DOHH2 (cell line): ENCODE results near the gene KIAA1958.

Source experiments
- H3F3A ChIP-seq: fragments of 200-600 bp; sonication (generic), shearing (Covaris generic); 2 replicates; pipeline ENCODE4 v1.6.0; 2016; ENCODE audit warnings: antibody characterized with exemption, mild to moderate bottlenecking; ENCODE audit not compliant: control insufficient read depth, insufficient read depth
- H3K27ac ChIP-seq: fragments of 200-600 bp; sonication (generic); 2 replicates; pipeline ENCODE4 v1.5.1; 2014; ENCODE audit warnings: low read depth, mild to moderate bottlenecking, low read length, moderate library complexity
- H3K27me3 ChIP-seq: fragments of 200-600 bp; sonication (generic); 2 replicates; pipeline ENCODE4 v1.6.1; 2014; ENCODE audit warnings: mild to moderate bottlenecking, low read length, mixed read lengths; ENCODE audit not compliant: control insufficient read depth
- H3K36me3 ChIP-seq: fragments of 200-600 bp; sonication (generic); 2 replicates; pipeline ENCODE4 v1.6.1; 2014; ENCODE audit warnings: mild to moderate bottlenecking, low read length, moderate library complexity, mixed read lengths; ENCODE audit not compliant: control insufficient read depth
- H3K4me1 ChIP-seq: fragments of 200-600 bp; sonication (generic); 2 replicates; pipeline ENCODE4 v1.6.1; 2014; ENCODE audit warnings: mild to moderate bottlenecking, low read length, mixed read lengths; ENCODE audit not compliant: control insufficient read depth
- H3K4me2 ChIP-seq: fragments of 200-600 bp; sonication (generic); 2 replicates; pipeline ENCODE4 v1.6.0; 2014; ENCODE audit warnings: mild to moderate bottlenecking, low read length, moderate library complexity
- H3K4me3 ChIP-seq: fragments of 200-600 bp; sonication (generic); 2 replicates; pipeline ENCODE4 v1.5.1; 2014; ENCODE audit warnings: mild to moderate bottlenecking, low read length, mixed read lengths
- H3K79me2 ChIP-seq: fragments of 200-600 bp; sonication (generic); 2 replicates; pipeline ENCODE4 v1.6.1; 2014; ENCODE audit warnings: mild to moderate bottlenecking, low read length, mixed read lengths; ENCODE audit not compliant: control insufficient read depth
- H3K9me2 ChIP-seq: fragments of 200-600 bp; sonication (generic); replicated peaks from 2 replicates; pipeline ENCODE4 v1.6.1; 2014; ENCODE audit warnings: mild to moderate bottlenecking, low read length, mixed read lengths; ENCODE audit not compliant: control insufficient read depth
- H3K9me3 ChIP-seq: fragments of 200-600 bp; sonication (generic); 2 replicates; pipeline ENCODE4 v1.6.1; 2014; ENCODE audit warnings: antibody characterized with exemption, low read length, mixed read lengths; ENCODE audit not compliant: control insufficient read depth, insufficient read depth
- H4K20me1 ChIP-seq: fragments of 200-600 bp; sonication (generic); 2 replicates; pipeline ENCODE4 v1.6.0; 2014; ENCODE audit warnings: low read depth, mild to moderate bottlenecking, antibody characterized with exemption, low read length, moderate library complexity; ENCODE audit not compliant: control insufficient read depth, insufficient read depth
- CTCF ChIP-seq: fragments of 200-600 bp; sonication (generic); IDR thresholded peaks from one replicate; pipeline ENCODE4 v1.5.1; 2014; ENCODE audit warnings: antibody characterized with exemption, mild to moderate bottlenecking, low read depth, low read length; ENCODE audit not compliant: poor library complexity, severe bottlenecking
- EZH2phosphoT487 ChIP-seq: fragments of 200-600 bp; sonication (generic); IDR thresholded peaks from 2 replicates; pipeline ENCODE4 v1.6.1; 2017; ENCODE audit warnings: borderline replicate concordance, mild to moderate bottlenecking, antibody characterized with exemption, low read length, moderate library complexity, mixed read lengths

The KIAA1958 gene

GRCh38 chr9:112659906-112660305, 173.3 kb downstream of the KIAA1958 start:
- H3K4me1 ChIP-seq: no peaks in the 10 kb centered on the region
- no peak overlapping the region for H3K27ac ChIP-seq
- no peak overlapping the region for H3K4me2 ChIP-seq
- no peaks in the 10 kb centered on the region for H3K27me3 ChIP-seq
- no peaks in the 10 kb centered on the region for H3K79me2 ChIP-seq
- no peaks in the 10 kb centered on the region for H3K9me3 ChIP-seq
- no peak for TF ChIP-seq CTCF
- no peak for TF ChIP-seq EZH2phosphoT487
- H3F3A ChIP-seq: no peaks in the 10 kb centered on the region
- H3K9me2 ChIP-seq: no peaks in the 10 kb centered on the region
- no peaks in the 10 kb centered on the region for H4K20me1 ChIP-seq
- no peak overlapping the region for H3K4me3 ChIP-seq
- no peaks in the 10 kb centered on the region for H3K36me3 ChIP-seq

GRCh38 chr9:112663681-112664080, 177.1 kb downstream of the KIAA1958 start:
- Histone ChIP-seq H3K36me3 (no peaks in the 10 kb centered on the region), H3K4me3 (no peak overlapping the region), H3K4me2 (no peak overlapping the region), H3K9me2 (no peaks in the 10 kb centered on the region), H3K27ac (no peak overlapping the region), H4K20me1 (no peaks in the 10 kb centered on the region), H3K79me2 (no peaks in the 10 kb centered on the region), H3K4me1 (no peaks in the 10 kb centered on the region), H3K27me3 (no peaks in the 10 kb centered on the region), H3K9me3 (no peaks in the 10 kb centered on the region), H3F3A (no peaks in the 10 kb centered on the region)
- no peak for TF ChIP-seq CTCF
- no peak for TF ChIP-seq EZH2phosphoT487

- no peak overlapping the region for H3K4me2 ChIP-seq
- H3K4me3 ChIP-seq: no peak overlapping the region
- H4K20me1 ChIP-seq: no peaks in the 10 kb centered on the region
- TF ChIP-seq EZH2phosphoT487: no peak
- TF ChIP-seq CTCF: no peak
- no peaks in the 10 kb centered on the region for H3K4me1 ChIP-seq
- no peaks in the 10 kb centered on the region for H3K36me3 ChIP-seq
- no peaks in the 10 kb centered on the region for H3K9me2 ChIP-seq
- no peaks in the 10 kb centered on the region for H3K79me2 ChIP-seq
- no peaks in the 10 kb centered on the region for H3F3A ChIP-seq
- no peak overlapping the region for H3K27ac ChIP-seq
- H3K9me3 ChIP-seq: no peaks in the 10 kb centered on the region
- no peaks in the 10 kb centered on the region for H3K27me3 ChIP-seq
Measured at GRCh38 chr9:112664531-112664930, 177.9 kb downstream of the KIAA1958 start.

GRCh38 chr9:112665347-112665746, 178.7 kb downstream of the KIAA1958 start:
- no peaks in the 10 kb centered on the region for H3K4me1 ChIP-seq
- H3K4me3 ChIP-seq: no peak overlapping the region
- TF ChIP-seq CTCF (no peak), EZH2phosphoT487 (no peak)
- H3F3A ChIP-seq: no peaks in the 10 kb centered on the region
- no peaks in the 10 kb centered on the region for H3K27me3 ChIP-seq
- no peaks in the 10 kb centered on the region for H3K9me3 ChIP-seq
- no peak overlapping the region for H3K4me2 ChIP-seq
- H3K36me3 ChIP-seq: no peaks in the 10 kb centered on the region
- no peaks in the 10 kb centered on the region for H3K9me2 ChIP-seq
- no peaks in the 10 kb centered on the region for H3K79me2 ChIP-seq
- no peak overlapping the region for H3K27ac ChIP-seq
- no peaks in the 10 kb centered on the region for H4K20me1 ChIP-seq
